HEK293 (cell line): ENCODE measurements around the gene JAGN1.

ENCODE experiments used
- CTCF ChIA-PET: fragments of 350-600 bp; formaldehyde crosslinking; extraction: SDS; loops from one replicate; lab custom pipeline; 2021; ENCODE audit warnings: antibody characterized with exemption; lab: Yijun Ruan, JAX
- POLR2A ChIA-PET: fragments of 300-600 bp; formaldehyde crosslinking; extraction: SDS; loops from one replicate; lab custom pipeline; 2020; ENCODE audit warnings: antibody characterized with exemption, inconsistent platforms; lab: Yijun Ruan, JAX
- H3K27ac ChIP-seq: fragments of 200-500 bp; sonication (Bioruptor generic); 2 replicates; pipeline ENCODE4 v1.5.1; 2014; ENCODE audit warnings: low read depth, low read length, control low read depth, inconsistent platforms; ENCODE audit errors: extremely low read depth
- H3K36me3 ChIP-seq, 2 experiments: fragments of 200-500 bp in 1 of 2; sonication (Bioruptor generic) in 1 of 2; 1 replicate in 1 of 2; 2 replicates in 1 of 2; pipeline ENCODE4 v1.5.1; 2014 to 2017; ENCODE audit warnings: inconsistent platforms in 2 of 2, low read length in 2 of 2; ENCODE audit not compliant: control insufficient read depth in 2 of 2, insufficient read depth in 1 of 2
- H3K4me1 ChIP-seq: fragments of 200-500 bp; sonication (Bioruptor generic); 2 replicates; pipeline ENCODE4 v1.5.1; 2014; ENCODE audit warnings: mild to moderate bottlenecking, low read length, inconsistent platforms; ENCODE audit not compliant: control insufficient read depth, insufficient read depth
- H3K4me3 ChIP-seq: 2 replicates; pipeline ENCODE4 v1.5.1; 2011; ENCODE audit warnings: low read depth, mild to moderate bottlenecking, control low read depth, low read length, moderate library complexity
- H3K9me3 ChIP-seq: fragments of 200-500 bp; sonication (Bioruptor generic); 2 replicates; pipeline ENCODE4 v1.5.1; 2014; ENCODE audit warnings: low read depth, low read length, inconsistent platforms; ENCODE audit not compliant: control insufficient read depth, insufficient read depth
- HOXD13 ChIP-seq: sonication (generic); formaldehyde crosslinking; IDR thresholded peaks from 2 replicates; pipeline ENCODE4 v1.8.0; 2022; ENCODE audit warnings: missing genetic modification reagents, borderline replicate concordance
- KLF16 ChIP-seq: fragments of 450-650 bp; formaldehyde crosslinking; IDR thresholded peaks from 2 replicates; pipeline ENCODE4 v1.5.1; 2017; ENCODE audit warnings: missing biosample characterization, missing genetic modification characterization
- PRDM10 ChIP-seq: fragments of 450-650 bp; formaldehyde crosslinking; IDR thresholded peaks from 2 replicates; pipeline ENCODE4 v1.5.1; 2016; ENCODE audit warnings: missing biosample characterization, missing genetic modification characterization
- ZBTB20 ChIP-seq: fragments of 450-650 bp; formaldehyde crosslinking; IDR thresholded peaks from 2 replicates; pipeline ENCODE4 v1.5.1; 2016; ENCODE audit warnings: missing biosample characterization, missing genetic modification characterization
- ZBTB48 ChIP-seq: fragments of 450-650 bp; formaldehyde crosslinking; IDR thresholded peaks from 2 replicates; pipeline ENCODE4 v1.5.1; 2016; ENCODE audit warnings: missing biosample characterization, missing genetic modification characterization
- ZIC2 ChIP-seq: fragments of 450-650 bp; formaldehyde crosslinking; IDR thresholded peaks from 2 replicates; pipeline ENCODE4 v1.5.1; 2016; ENCODE audit warnings: missing biosample characterization, missing genetic modification characterization
- ZNF302 ChIP-seq: fragments of 450-650 bp; formaldehyde crosslinking; IDR thresholded peaks from 2 replicates; pipeline ENCODE4 v1.5.1; 2016; ENCODE audit warnings: missing biosample characterization, missing genetic modification characterization, low read depth
- ZNF354C ChIP-seq: fragments of 450-650 bp; formaldehyde crosslinking; IDR thresholded peaks from 2 replicates; pipeline ENCODE4 v1.5.1; 2016; ENCODE audit warnings: missing biosample characterization, missing genetic modification characterization, low read depth, borderline replicate concordance
- ZNF394 ChIP-seq: fragments of 450-650 bp; formaldehyde crosslinking; IDR thresholded peaks from 2 replicates; pipeline ENCODE4 v1.5.1; 2016; ENCODE audit warnings: missing biosample characterization, missing genetic modification characterization, mild to moderate bottlenecking, moderate library complexity, borderline replicate concordance
- ZNF449 ChIP-seq: fragments of 450-650 bp; formaldehyde crosslinking; IDR thresholded peaks from 2 replicates; pipeline ENCODE4 v1.5.1; 2017; ENCODE audit warnings: missing biosample characterization, mild to moderate bottlenecking, missing genetic modification characterization, moderate library complexity
- ZNF510 ChIP-seq: fragments of 450-650 bp; formaldehyde crosslinking; IDR thresholded peaks from 2 replicates; pipeline ENCODE4 v1.5.1; 2018; ENCODE audit warnings: mild to moderate bottlenecking, missing genetic modification characterization, missing biosample characterization; ENCODE audit not compliant: insufficient replicate concordance
- ZNF530 ChIP-seq: fragments of 450-650 bp; formaldehyde crosslinking; IDR thresholded peaks from 2 replicates; pipeline ENCODE4 v1.5.1; 2016; ENCODE audit warnings: low read depth, missing biosample characterization, missing genetic modification characterization
- ZNF561 ChIP-seq: fragments of 450-650 bp; IDR thresholded peaks from 2 replicates; pipeline ENCODE4 v1.5.1; 2018; ENCODE audit warnings: missing biosample characterization, missing genetic modification characterization, borderline replicate concordance
- ZNF701 ChIP-seq: fragments of 450-650 bp; formaldehyde crosslinking; IDR thresholded peaks from 2 replicates; pipeline ENCODE4 v1.5.1; 2016; ENCODE audit warnings: missing biosample characterization, missing genetic modification characterization
- ZNF792 ChIP-seq: fragments of 450-650 bp; formaldehyde crosslinking; IDR thresholded peaks from 2 replicates; pipeline ENCODE4 v1.5.1; 2016; ENCODE audit warnings: missing biosample characterization, missing genetic modification characterization
- ZSCAN18 ChIP-seq: fragments of 450-650 bp; formaldehyde crosslinking; IDR thresholded peaks from 2 replicates; pipeline ENCODE4 v1.5.1; 2016; ENCODE audit warnings: missing biosample characterization, missing genetic modification characterization

The JAGN1 gene

DNA sequence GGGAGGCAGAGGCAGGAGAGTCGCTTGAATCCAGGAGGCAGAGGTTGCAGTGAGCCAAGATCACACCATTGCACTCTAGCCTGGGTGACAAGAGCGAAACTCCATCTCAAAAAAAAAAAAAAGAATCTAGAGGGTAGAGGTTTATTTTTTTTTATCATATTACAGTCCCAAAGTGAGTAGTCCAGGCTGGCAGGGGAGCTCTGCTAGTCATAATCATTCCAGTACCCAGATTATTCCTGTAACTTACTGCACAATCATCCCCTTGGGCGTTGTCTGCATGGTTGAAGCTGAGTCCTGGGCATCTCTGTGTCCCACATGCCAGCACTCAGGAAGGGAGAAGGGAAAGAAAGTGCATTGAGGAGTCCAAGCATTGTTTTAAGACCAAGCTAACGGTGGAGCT, 51.8 kb downstream of the JAGN1 start:
- POLR2A ChIA-PET, result interaction anchor here (1.2 to 4.0 kb wide), 3 partner anchors 9 to 35 kb away, joined by 3 to 23 read pairs (median 4); partner anchors contain the start of genes CRELD1 and PRRT3
- Histone ChIP-seq H3K27ac (no peak overlapping the region), H3K36me3 (peaks cover 0 to 53% of the 10 kb centered on the region in 2 experiments; a peak in 1 of 3 replicates), H3K4me1 (no peaks in the 10 kb centered on the region), H3K9me3 (no peaks in the 10 kb centered on the region), H3K4me3 (no peak overlapping the region)
- TF ChIP-seq ZNF394, result no peak
- TF ChIP-seq ZBTB48 (tag by site-specific recombination), result no peak
- no peak for TF ChIP-seq ZNF561 (tag by site-specific recombination)
- TF ChIP-seq HOXD13 (CRISPR knock-in tag), result no peak
- TF ChIP-seq ZBTB20, result peak; percentile 32; the same call in 1 of the 2 replicates
- no peak for TF ChIP-seq ZNF530 (tag by site-specific recombination)
- TF ChIP-seq ZNF302, result no peak
- TF ChIP-seq ZNF449 (tag by site-specific recombination), result no peak
- no peak for TF ChIP-seq ZNF792 (tag by site-specific recombination)
- TF ChIP-seq ZNF354C (tag by site-specific recombination), result no peak
- no peak for TF ChIP-seq KLF16 (tag by site-specific recombination)
- TF ChIP-seq ZNF701 (tag by site-specific recombination), result no peak
- TF ChIP-seq ZSCAN18 (tag by site-specific recombination), result no peak
- peak; percentile 94 for TF ChIP-seq PRDM10 (tag by site-specific recombination)
- CTCF ChIA-PET, result interaction anchor here (0.6 to 1.6 kb wide), 5 partner anchors 9 to 1485 kb away, joined by 3 to 6 read pairs (median 4); partner anchors contain the start of gene CRELD1

DNA sequence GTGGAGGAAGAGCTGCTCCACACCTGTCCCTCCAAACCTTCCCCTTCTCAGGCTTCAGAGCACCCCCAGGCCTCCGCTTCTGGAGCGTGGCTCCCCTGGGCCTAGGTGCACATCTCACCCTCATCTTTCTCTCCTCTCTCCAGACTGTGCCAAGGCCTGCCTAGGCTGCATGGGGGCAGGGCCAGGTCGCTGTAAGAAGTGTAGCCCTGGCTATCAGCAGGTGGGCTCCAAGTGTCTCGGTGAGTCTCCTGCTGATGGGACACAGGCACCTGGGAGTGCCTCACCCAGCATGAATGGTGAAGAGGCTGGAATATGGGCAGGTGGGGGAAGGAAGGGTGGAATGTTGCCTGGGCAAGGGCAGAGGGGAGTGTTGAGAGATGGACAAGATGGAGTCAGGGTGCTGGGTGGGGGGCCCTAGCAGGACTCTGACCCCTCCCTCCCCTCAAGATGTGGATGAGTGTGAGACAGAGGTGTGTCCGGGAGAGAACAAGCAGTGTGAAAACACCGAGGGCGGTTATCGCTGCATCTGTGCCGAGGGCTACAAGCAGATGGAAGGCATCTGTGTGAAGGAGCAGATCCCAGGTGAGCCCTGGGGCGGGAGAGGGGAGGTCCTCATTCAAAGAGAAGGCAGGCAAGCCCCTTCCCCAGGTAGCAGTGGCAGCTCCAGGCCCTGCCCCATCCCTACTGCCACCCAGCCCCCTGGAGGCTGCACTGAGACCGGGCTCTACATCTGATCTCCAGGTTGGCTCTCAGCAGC, 52.7 kb downstream of the JAGN1 start:
- Histone ChIP-seq H3K4me3 (no peak overlapping the region), H3K9me3 (no peaks in the 10 kb centered on the region)
- POLR2A ChIA-PET, result interaction anchor here (1.2 to 4.0 kb wide), 2 partner anchors 9 to 10 kb away, joined by 4 to 23 read pairs; partner anchors contain the start of genes CRELD1 and PRRT3
- TF ChIP-seq ZNF510 (tag by site-specific recombination), result no peak
- peak; percentile 51; the same call in 1 of the 2 replicates for TF ChIP-seq ZIC2 (tag by site-specific recombination)
- TF ChIP-seq, all 188 proteins: peak for 1
- CTCF ChIA-PET, result interaction anchor here (0.9 to 1.6 kb wide), 3 partner anchors 10 to 13 kb away, joined by 3 to 6 read pairs (median 5); partner anchors contain the start of gene CRELD1
- H3K27ac ChIP-seq, result no peak overlapping the region
- H3K36me3 ChIP-seq, result peaks cover 0 to 47% of the 10 kb centered on the region in 2 experiments; a peak in 1 of 3 replicates
- no peaks in the 10 kb centered on the region for H3K4me1 ChIP-seq
